ENCODE measurements around the gene SHROOM3. TPM values are rescaled to one million over a fixed set of nuclear protein-coding genes. Genes with fewer than 3 reads are reported as not detected.

Gene SHROOM3
- total RNA-seq, 1 experiment from 2014 or later, result 22.8 TPM

DNA sequence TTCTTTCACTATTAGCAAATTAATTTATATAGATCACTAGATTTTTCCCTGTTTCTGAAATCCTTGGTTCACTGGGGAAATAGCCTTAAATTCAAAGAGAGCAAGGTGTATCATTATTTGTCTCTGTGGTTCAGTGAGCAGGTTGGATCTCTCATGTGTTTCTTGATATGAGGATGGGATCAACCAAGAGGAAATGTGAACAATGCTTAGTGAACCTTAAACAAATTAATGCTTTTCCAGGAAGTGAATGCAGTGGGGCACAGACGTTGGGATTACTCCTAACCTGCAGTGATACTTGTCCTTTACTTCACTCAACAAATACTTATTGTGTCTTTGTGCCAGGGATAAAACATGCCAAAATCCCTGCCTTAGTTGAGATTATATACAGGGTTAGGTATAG is 193.2 kb downstream of the SHROOM3 start:
- no peak for DNase-seq
- no peak overlapping the region for H3K27ac ChIP-seq
- no peak overlapping the region for H3K4me3 ChIP-seq
- H3K36me3 ChIP-seq, result no peaks in the 10 kb centered on the region
- H3K4me1 ChIP-seq, result peaks cover 16% of the 10 kb centered on the region; the same call in 1 of the 2 replicates
- no peaks in the 10 kb centered on the region for H3K27me3 ChIP-seq
- no peaks in the 10 kb centered on the region for H3K9me3 ChIP-seq (replicated peaks)

DNA sequence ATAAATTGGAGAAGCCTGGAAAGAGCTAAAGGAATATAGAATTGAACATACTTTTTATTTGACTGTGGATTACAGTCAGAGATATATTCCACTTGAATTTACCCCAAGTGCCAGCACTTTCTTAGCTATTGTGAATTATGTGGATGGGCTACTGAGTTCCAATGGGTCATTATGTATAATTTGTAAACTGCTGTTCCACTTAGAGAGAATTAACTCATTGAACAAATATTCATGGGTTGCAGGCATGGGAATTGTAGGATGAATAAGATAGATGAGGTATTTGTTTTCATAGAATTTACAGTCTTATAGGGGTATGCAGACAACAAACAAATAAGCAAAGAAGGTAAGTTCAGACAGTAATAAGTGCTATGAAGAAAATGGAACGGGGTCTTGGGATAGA is 195.7 kb downstream of the SHROOM3 start:
- Histone ChIP-seq H3K4me1 (peaks cover 5% of the 10 kb centered on the region; the same call in 1 of the 2 replicates), H3K27me3 (no peaks in the 10 kb centered on the region), H3K9me3 (replicated peaks) (no peaks in the 10 kb centered on the region; the same call in 1 of the 2 replicates), H3K36me3 (no peaks in the 10 kb centered on the region), H3K4me3 (no peak overlapping the region), H3K27ac (no peak overlapping the region)
- no peak for DNase-seq

- no peak for DNase-seq
- Histone ChIP-seq H3K4me1 (peaks cover 5% of the 10 kb centered on the region; the same call in 1 of the 2 replicates), H3K36me3 (no peaks in the 10 kb centered on the region), H3K27ac (no peak overlapping the region; the same call in 1 of the 2 replicates), H3K4me3 (no peak overlapping the region), H3K9me3 (replicated peaks) (no peaks in the 10 kb centered on the region; the same call in 1 of the 2 replicates), H3K27me3 (no peaks in the 10 kb centered on the region)
Measured at GRCh38 chr4:76634220-76634619, 199.2 kb downstream of the SHROOM3 start.

- Histone ChIP-seq H3K9me3 (replicated peaks) (no peaks in the 10 kb centered on the region; the same call in 1 of the 2 replicates), H3K4me1 (peaks cover 5% of the 10 kb centered on the region; the same call in 1 of the 2 replicates), H3K4me3 (no peak overlapping the region), H3K36me3 (no peaks in the 10 kb centered on the region), H3K27ac (no peak overlapping the region), H3K27me3 (no peaks in the 10 kb centered on the region)
- DNase-seq, result no peak
Measured at GRCh38 chr4:76637712-76638361, 202.8 kb downstream of the SHROOM3 start.

DNA sequence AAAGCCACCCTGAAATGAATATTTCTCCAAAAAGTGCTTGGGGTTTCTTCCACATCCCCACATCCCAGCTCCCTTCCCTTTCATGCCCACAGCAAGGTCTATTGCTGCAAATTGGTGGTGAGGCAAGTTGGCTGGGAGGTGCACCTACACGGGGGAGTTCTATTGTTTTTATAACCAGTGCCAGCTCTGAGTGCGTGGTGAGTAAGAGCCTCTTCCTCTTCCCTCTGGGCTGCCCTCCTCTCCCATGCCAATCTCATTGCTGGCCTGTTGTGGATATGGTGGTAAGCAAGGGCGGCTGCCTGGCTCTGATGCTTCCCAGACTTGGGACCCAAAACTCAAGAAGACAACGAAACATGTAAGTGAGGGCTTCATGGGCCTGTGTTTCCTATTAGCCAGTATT is 204.3 kb downstream of the SHROOM3 start:
- DNase-seq, result no peak
- no peaks in the 10 kb centered on the region for H3K36me3 ChIP-seq
- H3K27ac ChIP-seq, result no peak overlapping the region
- no peaks in the 10 kb centered on the region for H3K27me3 ChIP-seq
- peaks cover 2% of the 10 kb centered on the region; the same call in 1 of the 2 replicates for H3K4me1 ChIP-seq
- no peaks in the 10 kb centered on the region; the same call in 1 of the 2 replicates for H3K9me3 ChIP-seq (replicated peaks)
- no peak overlapping the region for H3K4me3 ChIP-seq

DNA sequence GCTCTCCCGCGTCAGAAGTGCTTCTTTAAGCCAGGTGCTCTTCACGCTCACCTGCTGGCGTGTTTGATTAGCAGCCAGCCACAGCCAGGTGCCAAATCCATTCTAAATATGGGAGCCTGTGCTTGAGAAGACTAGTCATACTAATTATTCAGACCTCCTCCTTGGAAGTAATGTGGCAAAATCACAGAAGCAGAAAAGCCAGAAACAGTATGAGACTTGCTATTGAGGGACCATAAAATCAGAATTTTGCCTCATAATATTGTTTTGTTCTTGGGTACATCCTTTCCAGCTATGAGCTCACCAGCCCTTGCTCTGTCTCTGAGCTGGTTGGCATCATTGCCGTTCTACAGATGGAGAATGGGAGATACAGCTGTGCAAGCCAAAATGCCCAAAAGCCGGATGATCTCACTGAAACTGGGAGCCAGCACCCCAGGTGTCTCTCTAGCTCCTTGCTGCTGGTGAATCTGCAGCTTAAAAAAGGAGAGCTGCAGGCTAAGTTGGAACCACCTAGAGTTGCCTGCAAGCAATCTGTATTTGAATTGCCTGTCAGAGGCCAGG is 205.4 kb downstream of the SHROOM3 start:
- H3K4me3 ChIP-seq, result no peak overlapping the region
- DNase-seq, result no peak
- H3K4me1 ChIP-seq, result no peaks in the 10 kb centered on the region
- no peaks in the 10 kb centered on the region for H3K36me3 ChIP-seq
- H3K27me3 ChIP-seq, result no peaks in the 10 kb centered on the region
- no peak overlapping the region for H3K27ac ChIP-seq
- no peaks in the 10 kb centered on the region; the same call in 1 of the 2 replicates for H3K9me3 ChIP-seq (replicated peaks)

DNA sequence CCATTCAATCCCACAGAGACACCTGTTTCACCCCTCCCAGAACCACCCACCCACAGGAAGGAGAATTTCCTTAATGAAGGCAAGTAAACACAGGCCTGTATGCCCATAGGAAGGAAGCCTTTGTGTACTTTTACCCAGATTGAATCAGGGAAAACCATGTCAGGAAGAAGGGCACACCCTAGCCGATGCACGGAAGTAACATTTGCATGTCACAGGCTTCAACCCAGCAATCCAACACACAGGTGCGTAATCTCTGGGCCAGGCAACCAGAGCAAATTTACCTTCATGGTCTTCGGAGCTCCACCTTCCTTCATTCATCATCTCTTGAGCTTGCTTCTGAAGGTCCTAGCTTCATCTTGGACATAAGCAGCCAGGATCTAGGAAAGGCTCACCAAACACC is 206.3 kb downstream of the SHROOM3 start:
- H3K9me3 ChIP-seq (replicated peaks), result no peaks in the 10 kb centered on the region
- H3K4me1 ChIP-seq, result no peaks in the 10 kb centered on the region
- DNase-seq, result no peak
- H3K27me3 ChIP-seq, result no peaks in the 10 kb centered on the region
- H3K27ac ChIP-seq, result no peak overlapping the region
- no peak overlapping the region for H3K4me3 ChIP-seq
- H3K36me3 ChIP-seq, result no peaks in the 10 kb centered on the region

DNA sequence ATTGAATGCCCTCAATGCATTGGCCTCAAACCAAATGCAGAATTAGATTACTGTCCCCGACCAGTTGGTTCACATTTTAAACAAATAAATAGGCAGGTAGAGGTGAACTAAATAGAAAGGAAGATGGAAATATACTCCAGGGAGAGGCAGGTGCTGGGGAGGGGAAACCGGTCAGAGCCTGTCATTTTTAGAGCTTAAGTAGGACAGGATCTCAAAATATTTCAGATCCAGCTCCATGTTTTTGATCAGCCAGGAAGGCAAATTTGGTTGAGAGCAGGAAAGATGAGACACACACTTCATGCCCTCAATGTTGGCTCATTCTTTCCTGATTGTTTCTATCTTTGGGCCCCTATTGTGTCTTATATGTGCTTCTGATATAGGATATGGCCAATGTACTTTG is 206.7 kb downstream of the SHROOM3 start:
- no peak overlapping the region for H3K4me3 ChIP-seq
- no peaks in the 10 kb centered on the region for H3K27me3 ChIP-seq
- no peak overlapping the region for H3K27ac ChIP-seq
- DNase-seq, result no peak
- H3K36me3 ChIP-seq, result no peaks in the 10 kb centered on the region
- H3K9me3 ChIP-seq (replicated peaks), result no peaks in the 10 kb centered on the region
- no peaks in the 10 kb centered on the region for H3K4me1 ChIP-seq

DNA sequence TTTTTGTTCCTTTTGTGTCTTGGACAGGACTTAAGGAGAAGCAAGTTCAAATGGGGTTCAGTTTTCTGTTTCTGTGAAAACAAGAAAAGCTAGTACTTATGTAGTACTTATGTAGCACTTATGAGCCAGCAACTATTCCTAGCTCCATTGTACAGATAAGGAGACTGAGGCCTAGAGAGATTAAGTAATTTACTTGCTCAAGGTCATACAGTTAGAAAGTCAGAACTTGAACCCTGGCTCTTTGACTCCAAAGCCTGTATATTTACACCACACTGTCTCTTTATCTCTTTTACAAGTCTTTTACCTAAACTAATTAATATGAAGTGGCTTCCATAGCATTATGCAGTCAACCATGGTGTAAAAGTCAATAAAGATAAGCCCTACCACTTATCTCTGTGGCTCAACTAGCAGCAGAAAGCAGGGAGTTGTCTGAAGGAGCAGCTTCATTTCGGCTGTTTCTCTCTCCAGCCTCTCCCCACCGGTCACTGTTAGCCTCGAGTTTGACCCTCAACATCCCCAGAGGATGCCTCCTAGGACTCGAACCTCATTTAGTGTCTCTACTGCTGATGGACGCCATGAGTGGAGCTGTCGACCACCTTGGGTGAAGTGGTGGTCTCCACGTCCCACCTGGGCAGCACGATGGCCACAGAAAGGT is 209.9 kb downstream of the SHROOM3 start:
- no peak overlapping the region for H3K4me3 ChIP-seq
- no peaks in the 10 kb centered on the region for H3K27me3 ChIP-seq
- no peak for DNase-seq
- no peaks in the 10 kb centered on the region for H3K36me3 ChIP-seq
- no peaks in the 10 kb centered on the region for H3K4me1 ChIP-seq
- no peak overlapping the region for H3K27ac ChIP-seq
- H3K9me3 ChIP-seq (replicated peaks), result 0 out of 2 replicates have a peak, but pooled peaks cover under 1% of the 10 kb centered on the region

DNA sequence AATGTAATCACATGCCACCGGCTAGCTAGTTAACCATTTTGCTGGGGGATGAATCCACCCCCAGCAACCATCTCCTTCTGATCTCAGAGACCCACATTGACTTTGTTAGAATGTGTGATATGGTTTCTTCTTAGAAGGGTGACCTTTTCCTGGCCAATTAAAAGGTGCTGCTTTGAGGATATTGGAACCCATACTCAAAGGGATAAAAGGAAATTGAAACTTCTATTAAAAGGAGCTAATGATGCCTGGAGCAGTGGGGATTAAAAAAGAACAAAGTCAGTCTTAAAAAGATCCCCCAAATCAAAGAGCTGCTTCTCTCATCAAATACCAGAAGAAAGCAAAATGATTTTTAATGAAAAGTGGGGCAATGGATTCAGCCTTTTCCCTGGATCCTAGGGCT is 214.1 kb downstream of the SHROOM3 start:
- Histone ChIP-seq H3K9me3 (replicated peaks) (0 out of 2 replicates have a peak, but pooled peaks cover 3% of the 10 kb centered on the region), H3K4me3 (no peak overlapping the region), H3K4me1 (no peaks in the 10 kb centered on the region), H3K27me3 (no peaks in the 10 kb centered on the region), H3K27ac (no peak overlapping the region), H3K36me3 (no peaks in the 10 kb centered on the region)
- DNase-seq, result no peak

GRCh38 chr4:76651616-76652015 is 216.6 kb downstream of the SHROOM3 start:
- Histone ChIP-seq H3K36me3 (no peaks in the 10 kb centered on the region), H3K4me1 (peaks cover 10% of the 10 kb centered on the region), H3K9me3 (replicated peaks) (0 out of 2 replicates have a peak, but pooled peaks cover 3% of the 10 kb centered on the region), H3K4me3 (no peak overlapping the region), H3K27ac (no peak overlapping the region), H3K27me3 (no peaks in the 10 kb centered on the region)
- DNase-seq, result no peak

DNA sequence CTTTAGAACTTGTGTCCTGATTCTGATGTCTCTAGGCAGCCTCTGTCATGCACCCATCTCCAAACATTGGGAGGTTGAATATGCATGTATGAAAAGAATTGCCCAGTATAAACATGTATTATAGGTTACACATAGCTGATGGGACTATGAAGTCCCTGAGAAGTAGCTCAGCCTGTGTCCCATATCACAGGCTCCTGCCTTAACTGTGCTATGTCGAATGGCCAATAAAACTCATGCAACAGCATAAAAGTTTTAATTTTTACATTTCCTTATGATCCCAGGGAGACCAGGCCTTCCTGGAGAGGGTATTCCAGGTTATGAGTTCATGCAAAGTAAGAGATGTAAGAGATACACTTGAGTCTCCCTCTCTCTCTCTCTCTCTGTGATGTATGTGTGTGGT is 217.4 kb downstream of the SHROOM3 start:
- Histone ChIP-seq H3K27me3 (no peaks in the 10 kb centered on the region), H3K27ac (no peak overlapping the region), H3K36me3 (no peaks in the 10 kb centered on the region), H3K9me3 (replicated peaks) (0 out of 2 replicates have a peak, but pooled peaks cover 3% of the 10 kb centered on the region), H3K4me1 (peaks cover 14% of the 10 kb centered on the region), H3K4me3 (no peak overlapping the region)
- no peak for DNase-seq

GRCh38 chr4:76654084-76654483 is 219.1 kb downstream of the SHROOM3 start:
- Histone ChIP-seq H3K27ac (no peak overlapping the region), H3K4me3 (no peak overlapping the region), H3K36me3 (no peaks in the 10 kb centered on the region), H3K4me1 (peaks cover 29% of the 10 kb centered on the region), H3K9me3 (replicated peaks) (0 out of 2 replicates have a peak, but pooled peaks cover 3% of the 10 kb centered on the region), H3K27me3 (no peaks in the 10 kb centered on the region)
- DNase-seq, result no peak

DNA sequence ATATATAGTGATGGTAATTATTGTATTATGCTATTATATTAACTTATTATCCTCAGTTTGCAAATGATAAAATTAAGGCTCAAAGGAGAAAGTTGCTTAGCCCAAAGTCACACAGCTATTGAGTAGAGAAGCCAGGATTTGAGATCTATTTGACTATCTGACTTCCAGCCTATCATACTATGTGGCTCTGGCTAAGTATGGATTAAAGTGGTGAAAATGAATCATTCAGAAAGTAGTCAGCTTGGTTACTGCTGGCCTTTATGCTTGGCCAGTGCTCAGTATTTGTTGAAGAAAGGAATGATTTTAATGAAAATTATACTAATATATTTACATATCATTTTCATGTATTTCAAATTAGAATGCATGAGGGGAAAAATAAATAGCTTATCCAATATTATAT is 219.8 kb downstream of the SHROOM3 start:
- H3K36me3 ChIP-seq, result no peaks in the 10 kb centered on the region
- DNase-seq, result no peak
- no peak overlapping the region for H3K4me3 ChIP-seq
- H3K4me1 ChIP-seq, result peaks cover 35% of the 10 kb centered on the region
- 0 out of 2 replicates have a peak, but pooled peaks cover 3% of the 10 kb centered on the region for H3K9me3 ChIP-seq (replicated peaks)
- H3K27ac ChIP-seq, result no peak overlapping the region
- H3K27me3 ChIP-seq, result no peaks in the 10 kb centered on the region
